ENCODE measurements around the gene ZNF511. TPM values are rescaled to one million over a fixed set of nuclear protein-coding genes. Genes with fewer than 3 reads are reported as not detected.

Gene ZNF511
- total and polyA plus RNA-seq, 2 of the 4 experiments (the other 2 are of a cell fraction): 13.6 to 32.6 TPM

DNA sequence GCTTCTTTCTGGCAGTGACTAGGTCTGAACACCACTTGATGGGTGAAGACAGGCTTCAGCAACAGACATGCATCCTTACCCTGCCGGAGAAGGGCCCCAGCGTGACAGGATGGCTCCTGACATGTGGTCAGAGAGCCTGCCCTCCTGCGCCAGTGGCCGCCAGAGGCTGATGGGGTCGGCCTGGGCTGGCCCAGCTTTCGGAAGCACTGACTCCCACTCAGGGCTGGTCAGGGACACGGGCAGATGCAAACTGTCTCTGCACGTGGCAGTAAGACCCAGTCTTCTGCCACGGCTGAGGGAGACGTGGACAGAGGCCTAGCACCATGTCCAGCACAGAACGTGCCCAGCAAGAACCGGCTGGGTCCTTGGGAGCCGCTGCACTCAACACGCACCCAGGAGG, 10.2 kb upstream of the ZNF511 start:
- POLR2A ChIA-PET (ENCODE audit: unreplicated experiment): no interaction called here
- dilution Hi-C loops (cut with HindIII; ENCODE audit: low sequenced_read_pairs, unreplicated experiment) (no loop called here), intact Hi-C loops (cut with micrococcal nuclease) (no loop called here), in situ Hi-C loops (cut with MboI; ENCODE audit: low sequenced_read_pairs) (no loop called here)
- Histone ChIP-seq H3K79me1 (ENCODE audit: low read depth in 1 of 2, low read length in 2 of 2) (peaks cover 11 to 14% of the 10 kb centered on the region in 2 experiments; a peak in 3 of 4 replicates), H4K91ac (ENCODE audit: insufficient read depth, low read depth, low read length) (no peak overlapping the region), H2BK120ac (ENCODE audit: low read depth, low read length) (no peak overlapping the region), H3K27ac (ENCODE audit: insufficient read depth, low read length) (no peak overlapping the region), H3K4me2 (ENCODE audit: low read depth, low read length) (no peak overlapping the region), H3K4me3 (ENCODE audit: insufficient read depth, low read depth, low read length) (no peak overlapping the region), H3K4me1 (ENCODE audit: control insufficient read depth, insufficient read depth, low read length) (peaks cover 2% of the 10 kb centered on the region; the same call in 1 of the 2 replicates), H3K36me3 (ENCODE audit: control insufficient read depth, insufficient read depth, low read length) (peaks cover 62% of the 10 kb centered on the region), H2BK15ac (ENCODE audit: low read depth, low read length) (no peak overlapping the region), H3K14ac (replicated peaks; ENCODE audit: low read depth, low read length) (no peak overlapping the region), H4K20me1 (ENCODE audit: insufficient read depth, low read length) (peaks cover 15% of the 10 kb centered on the region), H3K23ac (ENCODE audit: low read depth, low read length) (no peak overlapping the region), H3K56ac (ENCODE audit: extremely low read depth, insufficient read depth, low read length) (no peak overlapping the region), H2AFZ (replicated peaks; ENCODE audit: low read length, poor library complexity) (no peak overlapping the region), H3K9me3 (ENCODE audit: control insufficient read depth, insufficient read depth, low read length) (no peaks in the 10 kb centered on the region), H2AK9ac (replicated peaks; ENCODE audit: low read depth, low read length, poor library complexity) (no peak overlapping the region), H2BK5ac (ENCODE audit: low read depth, low read length, poor library complexity, severe bottlenecking) (no peak overlapping the region), H3K18ac (ENCODE audit: low read depth, low read length) (no peak overlapping the region), H3K9ac (ENCODE audit: low read depth, low read length) (no peak overlapping the region), H4K5ac (ENCODE audit: low read depth, low read length) (no peak overlapping the region), H3K27me3 (ENCODE audit: control insufficient read depth, insufficient read depth, low read length) (no peaks in the 10 kb centered on the region), H2AK5ac (ENCODE audit: low read depth, low read length) (no peak overlapping the region), H4K8ac (ENCODE audit: low read depth in 2 of 2, low read length in 2 of 2) (no peak overlapping the region), H3K9me1 (ENCODE audit: insufficient read depth, low read length) (peaks cover 2% of the 10 kb centered on the region; the same call in 1 of the 2 replicates), H2BK20ac (ENCODE audit: low read depth, low read length) (no peak overlapping the region), H3K4ac (ENCODE audit: low read depth, low read length) (no peak overlapping the region)
- no TSS peak for BruUV-seq (replicated peaks)
- no peak for DNase-seq
- CTCF ChIA-PET: no interaction called here
- TF ChIP-seq BHLHE40 (IDR thresholded peaks at IDR 0.05; ENCODE audit: low read depth, low read length) (no peak), RFX5 (IDR thresholded peaks at IDR 0.05; ENCODE audit: low read depth, low read length) (no peak), FOS (IDR thresholded peaks at IDR 0.05; ENCODE audit: low read depth, low read length) (no peak), MAZ (IDR thresholded peaks at IDR 0.05; ENCODE audit: borderline replicate concordance, low read depth, low read length) (no peak), CHD1 (IDR thresholded peaks at IDR 0.05; ENCODE audit: low read depth, low read length) (no peak), POLR2A (IDR thresholded peaks at IDR 0.05; ENCODE audit: low read depth, low read length) (no peak), SMC3 (IDR thresholded peaks at IDR 0.05; ENCODE audit: low read depth, low read length) (no peak), RCOR1 (IDR thresholded peaks at IDR 0.05; ENCODE audit: insufficient replicate concordance, low read length) (no peak)
- TF ChIP-seq, protein P1, sequence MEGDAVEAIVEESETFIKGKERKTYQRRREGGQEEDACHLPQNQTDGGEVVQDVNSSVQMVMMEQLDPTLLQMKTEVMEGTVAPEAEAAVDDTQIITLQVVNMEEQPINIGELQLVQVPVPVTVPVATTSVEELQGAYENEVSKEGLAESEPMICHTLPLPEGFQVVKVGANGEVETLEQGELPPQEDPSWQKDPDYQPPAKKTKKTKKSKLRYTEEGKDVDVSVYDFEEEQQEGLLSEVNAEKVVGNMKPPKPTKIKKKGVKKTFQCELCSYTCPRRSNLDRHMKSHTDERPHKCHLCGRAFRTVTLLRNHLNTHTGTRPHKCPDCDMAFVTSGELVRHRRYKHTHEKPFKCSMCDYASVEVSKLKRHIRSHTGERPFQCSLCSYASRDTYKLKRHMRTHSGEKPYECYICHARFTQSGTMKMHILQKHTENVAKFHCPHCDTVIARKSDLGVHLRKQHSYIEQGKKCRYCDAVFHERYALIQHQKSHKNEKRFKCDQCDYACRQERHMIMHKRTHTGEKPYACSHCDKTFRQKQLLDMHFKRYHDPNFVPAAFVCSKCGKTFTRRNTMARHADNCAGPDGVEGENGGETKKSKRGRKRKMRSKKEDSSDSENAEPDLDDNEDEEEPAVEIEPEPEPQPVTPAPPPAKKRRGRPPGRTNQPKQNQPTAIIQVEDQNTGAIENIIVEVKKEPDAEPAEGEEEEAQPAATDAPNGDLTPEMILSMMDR (conservative IDR thresholded peaks at IDR 0.05; ENCODE audit: low read depth, low read length): no peak
- 96% methylated on average over 13 of the region's 14 CpGs; no CpG with 5 or more reads in 1 of the 2 experiments for WGBS, 2 experiments (ENCODE audit: extremely low coverage in 2 of 2, insufficient read length in 1 of 2)
- ATAC-seq (ENCODE audit: low read depth): no peak
